Smooth muscle cell (in vitro differentiated cells): ENCODE data around the gene RTN4RL1. TPM values are rescaled to one million over a fixed set of nuclear protein-coding genes. Genes with fewer than 3 reads are reported as not detected.

ENCODE experiments used
- DNase-seq: peaks from one replicate; lab custom pipeline; 2025; ENCODE audit not compliant: unreplicated experiment; lab: John Stamatoyannopoulos, UW
- H2AFZ ChIP-seq: fragments of 200-600 bp; sonication (generic); 2 replicates; pipeline ENCODE4 v1.6.0; 2016; ENCODE audit warnings: antibody characterized with exemption, low read depth, mild to moderate bottlenecking
- H3F3A ChIP-seq: fragments of 200-600 bp; sonication (generic); 2 replicates; pipeline ENCODE4 v1.6.0; 2017; ENCODE audit warnings: antibody characterized with exemption, low read depth
- H3K27ac ChIP-seq: fragments of 200-600 bp; sonication (generic); 2 replicates; pipeline ENCODE4 v1.5.1; 2016; ENCODE audit warnings: low read depth, mild to moderate bottlenecking
- H3K27me3 ChIP-seq: fragments of 200-600 bp; sonication (generic); 2 replicates; pipeline ENCODE4 v1.6.1; 2016; ENCODE audit warnings: low read depth, mild to moderate bottlenecking
- H3K36me3 ChIP-seq: fragments of 200-600 bp; sonication (generic); 2 replicates; pipeline ENCODE4 v1.5.1; 2016; ENCODE audit warnings: low read depth
- H3K4me1 ChIP-seq: fragments of 200-600 bp; sonication (generic); 2 replicates; pipeline ENCODE4 v1.5.1; 2016; ENCODE audit warnings: low read depth
- H3K4me2 ChIP-seq: fragments of 200-600 bp; sonication (generic); 2 replicates; pipeline ENCODE4 v1.6.0; 2016; ENCODE audit warnings: mild to moderate bottlenecking
- H3K4me3 ChIP-seq: fragments of 200-600 bp; sonication (generic); 2 replicates; pipeline ENCODE4 v1.5.1; 2016; ENCODE audit warnings: mild to moderate bottlenecking
- H3K79me2 ChIP-seq: fragments of 200-600 bp; sonication (generic); 2 replicates; pipeline ENCODE4 v1.6.0; 2016; ENCODE audit warnings: low read depth, mild to moderate bottlenecking
- H3K9ac ChIP-seq: fragments of 200-600 bp; sonication (generic); 2 replicates; pipeline ENCODE4 v1.6.0; 2016; ENCODE audit warnings: low read depth
- H3K9me3 ChIP-seq: fragments of 200-600 bp; sonication (generic); replicated peaks from 2 replicates; pipeline ENCODE4 v1.5.1; 2016; ENCODE audit warnings: low read depth
- H4K20me1 ChIP-seq: fragments of 200-600 bp; sonication (generic); 2 replicates; pipeline ENCODE4 v1.6.0; 2016; ENCODE audit warnings: low read depth
- CTCF ChIP-seq: fragments of 200-600 bp; sonication (generic); IDR thresholded peaks from 2 replicates; pipeline ENCODE4 v1.5.1; 2017; ENCODE audit warnings: borderline replicate concordance, mild to moderate bottlenecking, antibody characterized with exemption; ENCODE audit not compliant: insufficient read depth, poor library complexity, severe bottlenecking
- WGBS: methylation state at CpG from one replicate; pipeline ENCODE4 v1.1.7; 2016; ENCODE audit warnings: low lambda C conversion rate; 5-methylcytosine and 5-hydroxymethylcytosine counted together
- polyA plus RNA-seq: library from polyadenylated mRNA; unstranded; fragments of >200 nt; fragmentation: Nextera tagmentation; extraction: Ambion mirVana; gene quantifications from 2 replicates; pipeline ENCODE4 v1.2.1, GENCODE V29; 2016
- total RNA-seq: library from RNA; depleted of rRNA; stranded (reverse); fragments of >200 nt; gene quantifications from 2 replicates; pipeline ENCODE4 v1.2.3, GENCODE V29; 2014

The RTN4RL1 gene
- total and polyA plus RNA-seq, 2 experiments from 2014 or later = not detected

- H2AFZ ChIP-seq = no peak overlapping the region
- H3K27me3 ChIP-seq = no peaks in the 10 kb centered on the region
- H3K79me2 ChIP-seq = no peaks in the 10 kb centered on the region
- TF ChIP-seq CTCF = no peak
- H3K9me3 ChIP-seq = no peaks in the 10 kb centered on the region
- H4K20me1 ChIP-seq = no peaks in the 10 kb centered on the region
- no peak overlapping the region for H3K4me2 ChIP-seq
- peaks cover 12% of the 10 kb centered on the region for H3K4me1 ChIP-seq
- WGBS = 69% methylated on average over 22 of the region's 22 CpGs
- no peak overlapping the region for H3K4me3 ChIP-seq
- no peak overlapping the region for H3K9ac ChIP-seq
- DNase-seq = no peak
- H3F3A ChIP-seq = no peaks in the 10 kb centered on the region
- no peak overlapping the region for H3K27ac ChIP-seq
- no peaks in the 10 kb centered on the region for H3K36me3 ChIP-seq
Observed at GRCh38 chr17:1947229-1947742, 77.8 kb downstream of the RTN4RL1 start.

DNA sequence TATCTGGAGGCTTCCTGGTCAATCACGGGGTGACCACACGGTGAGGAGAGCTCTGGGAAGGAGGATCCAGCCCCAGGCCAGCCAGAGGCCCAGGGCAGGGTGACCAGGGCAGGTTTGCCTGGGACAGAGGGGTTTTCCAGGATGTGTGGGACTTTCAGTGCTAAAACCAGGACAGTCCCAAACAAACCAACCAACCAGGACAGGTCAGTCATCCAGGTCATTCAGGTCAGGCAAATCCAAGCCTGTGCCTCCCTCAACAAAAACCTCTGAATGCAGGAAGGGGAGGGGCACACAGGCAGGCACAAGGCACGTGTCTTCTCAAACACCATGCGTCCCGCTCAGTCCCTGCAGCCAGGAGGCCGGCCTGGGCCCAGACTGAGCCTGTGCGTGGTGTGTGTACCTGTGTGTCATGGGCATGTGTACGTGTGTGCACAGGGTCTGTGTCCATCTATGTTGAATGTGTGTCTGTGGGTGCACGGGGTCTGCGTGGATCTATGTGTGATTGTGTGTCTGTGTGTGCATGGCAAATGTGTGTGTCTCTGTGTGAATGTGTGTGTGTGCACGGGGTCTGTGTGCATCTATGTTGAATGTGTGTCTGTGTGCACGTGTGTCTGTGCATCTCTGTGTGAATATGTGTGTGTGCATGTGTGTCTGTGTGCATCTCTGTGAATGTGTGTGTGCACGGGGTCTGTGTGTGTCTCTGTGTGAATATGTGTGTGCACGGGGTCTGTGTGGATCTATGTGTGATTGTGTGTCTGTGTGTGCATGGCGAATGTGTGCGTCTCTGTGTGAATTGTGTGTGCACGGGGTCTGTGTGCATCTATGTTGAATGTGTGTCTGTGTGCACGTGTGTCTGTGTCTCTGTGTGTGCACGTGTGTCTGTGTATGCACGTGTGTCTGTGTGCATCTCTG lies 78.9 kb downstream of the RTN4RL1 start:
- WGBS = 90% methylated on average over 20 of the region's 20 CpGs
- no peak overlapping the region for H3K4me3 ChIP-seq
- H3K27me3 ChIP-seq = no peaks in the 10 kb centered on the region
- H3K4me2 ChIP-seq = no peak overlapping the region
- H4K20me1 ChIP-seq = no peaks in the 10 kb centered on the region
- H3K4me1 ChIP-seq = peaks cover 12% of the 10 kb centered on the region
- H3K79me2 ChIP-seq = no peaks in the 10 kb centered on the region
- no peak overlapping the region for H3K9ac ChIP-seq
- no peaks in the 10 kb centered on the region for H3K9me3 ChIP-seq
- DNase-seq = no peak
- H3F3A ChIP-seq = no peaks in the 10 kb centered on the region
- no peak overlapping the region for H2AFZ ChIP-seq
- TF ChIP-seq CTCF = no peak
- H3K36me3 ChIP-seq = no peaks in the 10 kb centered on the region
- H3K27ac ChIP-seq = no peak overlapping the region

- Histone ChIP-seq H2AFZ (no peak overlapping the region), H3K9me3 (no peaks in the 10 kb centered on the region), H3K4me3 (no peak overlapping the region), H3F3A (no peaks in the 10 kb centered on the region), H3K4me1 (peaks cover 12% of the 10 kb centered on the region), H3K36me3 (no peaks in the 10 kb centered on the region), H4K20me1 (no peaks in the 10 kb centered on the region), H3K27me3 (no peaks in the 10 kb centered on the region), H3K9ac (no peak overlapping the region), H3K4me2 (no peak overlapping the region), H3K79me2 (no peaks in the 10 kb centered on the region), H3K27ac (no peak overlapping the region)
- no peak for DNase-seq
- WGBS = 94% methylated on average over 12 of the region's 12 CpGs
- TF ChIP-seq CTCF = no peak
Observed at GRCh38 chr17:1945621-1946020, 79.5 kb downstream of the RTN4RL1 start.
